GM19372 (cell line): ENCODE results near the gene NANOS2.
"Not testable (repeated sequence)": the region's sequence is repeated elsewhere in the genome, so short reads cannot be mapped to it uniquely, and the experiment has no call there.

Experiments used
- ATAC-seq: cut with Tn5 transposase; IDR thresholded peaks from one replicate; pipeline ENCODE4 v1.9.1; 2021; ENCODE audit warnings: mild to moderate bottlenecking, low read depth, moderate library complexity; ENCODE audit not compliant: unreplicated experiment

The NANOS2 gene

DNA sequence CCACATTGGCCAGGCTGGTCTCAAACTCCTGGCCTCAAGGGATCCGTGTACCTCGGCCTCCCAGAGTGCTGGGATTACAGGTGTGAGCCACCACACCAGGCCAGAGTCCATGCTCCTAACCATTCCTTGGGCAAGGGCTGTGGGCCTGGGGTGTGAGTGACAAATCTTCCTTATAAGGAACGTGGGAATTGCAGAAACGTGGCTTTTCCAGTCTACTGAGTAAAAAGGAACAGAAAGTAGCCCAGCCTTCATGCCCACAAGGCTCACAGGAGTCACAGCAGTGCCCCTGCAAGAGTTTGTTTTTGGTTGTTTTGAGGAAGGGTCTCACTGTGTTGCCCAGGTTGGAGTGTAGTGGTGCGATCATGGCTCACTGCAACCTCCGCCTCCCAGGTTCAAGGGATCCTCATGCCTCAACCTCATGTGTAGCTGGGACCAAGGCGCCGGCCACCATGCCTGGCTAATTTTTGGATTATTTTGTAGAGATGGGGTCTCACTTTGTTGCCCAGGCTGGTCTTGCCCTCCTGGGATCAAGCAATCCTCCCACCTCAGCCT, 17.2 kb downstream of the NANOS2 start:
- ATAC-seq = no peak

DNA sequence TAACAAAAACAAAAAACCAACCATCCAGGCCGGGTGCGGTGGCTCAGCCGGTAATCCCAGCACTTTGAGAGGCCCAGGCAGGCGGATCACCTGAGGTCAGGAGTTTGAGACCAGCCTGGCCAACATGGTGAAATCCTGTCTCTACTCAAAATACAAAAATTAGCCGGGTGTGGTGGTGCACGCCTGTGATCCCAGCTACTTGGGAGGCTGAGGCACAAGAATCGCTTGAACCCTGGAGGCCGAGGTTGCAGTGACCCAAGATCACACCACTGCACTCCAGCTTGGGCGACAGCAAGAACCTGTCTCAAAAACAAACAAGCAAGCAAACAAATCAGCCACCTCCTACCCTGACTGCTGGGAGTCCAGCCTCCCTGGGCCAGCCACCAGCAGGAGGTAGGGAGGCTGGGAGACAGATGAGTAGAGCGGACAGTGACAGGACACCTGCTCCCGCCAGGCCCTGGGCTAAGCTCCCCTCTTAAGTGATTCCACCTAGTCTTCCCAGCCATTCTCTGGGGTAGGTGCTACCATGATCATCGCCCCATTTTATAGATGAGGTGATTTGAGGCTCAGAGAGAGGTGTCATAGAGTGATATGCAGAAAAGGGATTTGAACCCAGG, 18.5 kb downstream of the NANOS2 start:
- ATAC-seq = not testable (repeated sequence)

DNA sequence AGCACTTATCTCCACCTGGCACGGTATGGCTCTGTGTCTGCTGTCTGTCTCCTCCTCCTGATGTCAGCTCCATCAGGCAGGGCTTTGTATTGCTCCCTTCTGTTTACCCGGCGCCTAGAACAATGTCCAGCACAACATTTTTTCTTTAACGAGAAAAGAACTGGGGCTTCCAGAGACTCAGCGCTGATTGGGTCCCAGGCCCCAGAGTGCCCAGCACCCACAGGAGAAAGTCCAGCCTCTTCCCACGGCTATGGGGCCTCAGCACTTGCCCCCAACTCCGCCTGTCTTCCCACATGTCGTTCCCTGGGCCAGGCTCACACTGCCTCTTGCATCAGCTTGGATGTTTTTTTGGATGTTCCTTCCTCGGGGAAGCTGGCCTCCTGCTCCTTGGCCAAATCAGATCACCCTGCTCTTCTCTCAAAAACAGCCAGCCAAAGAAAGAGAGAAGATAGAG, 19.0 kb downstream of the NANOS2 start:
- no peak for ATAC-seq

DNA sequence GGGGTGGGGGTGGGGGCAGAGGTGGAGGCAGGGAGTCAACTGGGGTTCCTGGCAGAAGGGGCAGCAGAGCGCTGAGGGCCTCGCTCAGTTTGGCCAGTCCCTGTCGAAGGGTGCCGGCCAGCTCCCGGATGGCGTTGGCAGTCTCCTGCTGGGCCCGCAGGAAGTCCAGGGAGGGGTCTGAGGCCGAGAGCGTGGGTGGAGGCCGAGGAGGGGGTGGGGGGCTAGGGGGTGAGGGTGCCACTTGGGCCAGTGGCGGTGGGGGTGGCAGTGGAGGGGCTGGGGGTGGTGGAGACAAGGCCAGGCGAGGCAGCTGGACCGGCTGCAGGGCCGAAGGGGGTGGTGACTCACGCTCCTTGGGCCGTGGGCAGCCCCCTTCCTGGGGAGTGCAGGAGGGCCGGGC, 23.7 kb downstream of the NANOS2 start:
- ATAC-seq = no peak

DNA sequence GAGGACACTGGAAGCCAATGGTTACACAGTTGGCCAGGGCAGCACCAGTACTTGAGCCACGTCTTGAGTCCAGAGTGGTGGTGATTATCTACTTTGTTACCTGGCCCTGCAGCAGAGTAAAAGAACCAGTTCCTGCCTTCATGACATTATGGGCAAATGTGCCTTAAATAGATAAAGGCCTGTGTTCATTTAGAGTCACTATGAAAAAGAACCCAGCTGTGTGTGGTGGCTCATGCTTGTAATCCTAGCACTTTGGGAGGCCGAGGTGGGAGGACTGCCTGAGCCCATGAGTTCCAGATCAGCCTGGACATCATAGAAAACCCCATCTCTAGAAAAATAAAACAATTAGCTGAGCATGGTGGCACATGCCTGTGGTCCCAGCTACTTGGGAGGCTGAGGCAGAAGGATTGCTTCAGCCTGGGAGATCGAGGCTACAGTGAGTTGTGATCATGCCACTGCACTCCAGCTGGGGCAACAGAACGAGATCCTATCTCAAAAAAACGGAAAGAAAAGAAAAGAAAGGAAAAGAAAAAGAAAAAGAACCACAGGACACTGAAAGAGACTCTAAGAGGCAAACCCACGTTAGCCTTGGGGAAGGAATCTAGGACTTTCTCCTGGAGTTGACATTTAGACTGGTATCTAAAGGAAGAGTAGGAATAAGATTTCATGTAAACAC, 25.2 kb downstream of the NANOS2 start:
- no peak for ATAC-seq

DNA sequence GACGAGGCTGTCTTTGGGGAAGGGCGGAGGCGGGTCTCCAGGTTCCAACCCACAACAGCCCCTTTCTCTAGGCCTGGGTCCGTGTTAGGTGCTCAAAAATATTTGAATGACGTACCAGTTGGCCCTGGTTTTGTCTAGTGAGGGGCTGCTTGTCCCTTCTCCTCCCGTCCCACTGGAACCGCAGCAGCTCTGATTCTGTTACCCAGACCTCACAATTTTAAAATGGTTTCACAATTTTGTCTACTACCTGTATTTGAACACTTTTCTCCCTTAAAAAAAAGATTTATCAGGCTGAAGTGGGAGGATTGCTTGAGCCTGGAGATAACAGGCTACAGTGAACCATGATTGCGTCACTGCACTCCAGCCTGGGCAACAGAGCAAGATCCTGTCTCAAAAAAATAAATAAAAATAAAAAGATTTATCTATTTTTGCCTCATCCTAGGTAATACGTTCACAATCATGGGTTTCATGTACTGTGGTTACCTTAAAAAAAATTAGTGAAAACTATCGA, 27.3 kb downstream of the NANOS2 start:
- no peak for ATAC-seq

DNA sequence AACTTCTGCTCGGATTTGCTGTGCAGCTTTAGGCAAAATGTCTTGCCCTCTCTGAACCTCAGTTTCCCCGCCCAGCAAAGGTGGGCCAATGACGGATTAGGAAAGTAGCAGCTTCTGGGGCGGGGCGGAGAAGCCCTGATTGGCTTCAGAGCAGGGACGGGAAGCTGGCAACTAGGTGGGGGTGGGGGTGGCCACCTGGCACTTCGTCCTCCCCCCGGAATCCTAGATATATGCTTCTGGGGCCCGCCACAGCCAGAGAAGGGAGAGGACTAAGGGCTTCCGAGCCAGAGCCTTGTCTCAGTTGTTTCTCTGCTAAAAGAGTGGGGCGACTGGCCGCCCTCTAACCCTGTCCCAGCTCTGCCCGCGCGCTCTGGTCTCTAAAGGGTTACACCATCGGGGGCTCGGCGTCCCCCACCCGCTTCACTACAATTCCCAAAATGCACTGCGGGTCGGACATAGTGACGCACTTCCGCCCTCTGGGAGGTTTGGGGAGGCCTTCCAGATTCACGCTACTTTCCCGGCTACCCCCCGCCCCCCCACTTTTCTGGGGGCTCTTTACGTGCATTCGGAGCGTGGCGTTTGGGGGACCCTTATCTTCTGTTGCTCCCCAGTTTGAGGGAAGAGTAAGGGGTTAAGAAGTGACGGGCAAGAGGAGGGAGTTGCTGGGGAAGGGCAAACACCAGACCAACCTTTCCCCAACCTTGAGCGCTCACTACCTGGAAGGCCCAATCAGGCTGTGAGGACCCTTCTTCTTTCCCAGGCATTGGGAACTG, 28.0 kb downstream of the NANOS2 start:
- ATAC-seq = peak; percentile 49

DNA sequence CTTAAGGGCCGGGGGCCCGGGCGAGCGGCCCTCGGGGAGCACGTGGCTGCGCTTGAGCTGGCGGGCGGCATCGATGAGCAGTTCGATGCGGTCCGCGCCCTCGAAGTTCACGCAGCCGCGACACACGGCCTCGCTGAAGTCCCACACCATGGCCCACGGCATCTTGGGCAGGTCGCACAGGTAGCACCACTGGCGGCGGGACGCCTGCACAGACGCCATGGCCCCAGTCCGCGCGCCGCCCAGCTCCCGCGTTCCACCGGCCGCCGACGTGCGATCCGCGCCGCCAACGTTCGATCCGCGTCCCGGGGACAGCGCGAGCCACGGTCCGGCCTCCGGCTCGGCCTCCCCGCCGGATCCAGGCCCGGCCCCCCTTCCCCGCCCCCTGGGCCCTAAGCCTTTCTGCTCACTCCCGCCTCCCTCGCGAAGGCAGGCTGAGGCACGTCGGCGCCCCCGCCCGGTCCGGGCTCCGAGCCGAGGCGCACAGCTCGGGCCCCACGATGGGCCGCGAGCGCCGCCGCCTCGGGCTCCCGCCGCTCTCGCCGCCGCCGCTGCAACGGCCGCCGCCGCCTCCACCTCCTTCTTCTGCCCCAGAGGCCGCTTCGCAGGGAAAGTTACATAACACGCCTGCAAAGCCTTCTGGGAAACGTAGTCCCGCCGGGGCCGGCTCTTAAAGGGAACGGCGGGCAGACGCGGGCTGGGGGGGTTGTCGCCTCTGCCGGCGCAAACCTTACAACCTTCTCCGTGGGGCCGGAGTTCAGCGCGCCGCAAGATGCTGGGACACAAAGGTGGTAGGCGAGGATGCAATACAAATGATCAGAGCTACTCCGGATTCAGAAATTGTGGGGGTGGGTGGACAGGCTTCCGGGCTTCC, 28.8 kb downstream of the NANOS2 start, which contains the start of gene IRF2BP1:
IRF2BP1 (minus strand) TSS at position 586 of the 871 bp plus-strand sequence; CDS start at position 219, 367 bp downstream.
- peak; percentile 43 for ATAC-seq

DNA sequence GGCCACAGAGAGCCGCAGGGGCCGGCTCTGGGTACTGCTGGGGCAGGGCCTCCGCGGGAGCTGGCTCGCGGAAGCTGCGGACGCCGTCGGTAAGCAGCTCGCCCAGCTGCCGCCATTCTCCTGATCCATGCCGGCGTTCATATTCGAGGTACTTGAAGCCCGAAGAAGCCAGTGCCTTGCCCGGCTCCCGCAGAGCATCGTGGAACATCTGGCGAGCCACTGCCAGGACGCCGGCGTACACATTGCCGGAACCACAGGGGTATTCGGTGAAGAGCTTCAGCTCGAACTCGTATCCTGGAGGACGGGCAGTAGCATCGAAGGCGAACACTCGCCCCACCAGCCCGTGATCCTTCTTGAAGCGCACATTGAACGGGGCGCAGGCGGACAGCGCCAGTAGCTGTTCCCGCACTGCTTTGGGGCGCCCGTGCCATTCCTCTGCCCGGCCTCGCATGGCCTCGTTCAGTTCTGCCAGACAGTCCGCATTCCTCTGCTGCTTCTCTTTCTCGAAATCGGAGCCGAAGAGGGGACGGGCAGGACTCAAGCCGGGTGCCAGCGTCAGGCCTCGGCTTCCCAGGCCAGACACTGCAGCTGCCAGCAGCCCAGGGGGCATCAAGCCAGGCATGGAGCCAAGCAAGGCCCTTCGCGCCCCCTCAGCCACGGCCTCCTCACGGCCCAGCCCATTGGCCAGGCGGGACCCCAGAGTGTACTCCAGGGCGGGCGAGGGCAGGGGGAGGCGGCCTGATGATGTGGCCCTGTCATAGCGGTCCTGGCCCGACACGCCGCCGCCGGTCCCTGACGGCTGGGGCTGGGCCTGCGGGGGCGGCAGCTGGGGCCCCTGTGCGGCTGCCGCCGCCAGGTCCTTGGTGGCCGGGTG, 29.7 kb downstream of the NANOS2 start:
- ATAC-seq = no peak

DNA sequence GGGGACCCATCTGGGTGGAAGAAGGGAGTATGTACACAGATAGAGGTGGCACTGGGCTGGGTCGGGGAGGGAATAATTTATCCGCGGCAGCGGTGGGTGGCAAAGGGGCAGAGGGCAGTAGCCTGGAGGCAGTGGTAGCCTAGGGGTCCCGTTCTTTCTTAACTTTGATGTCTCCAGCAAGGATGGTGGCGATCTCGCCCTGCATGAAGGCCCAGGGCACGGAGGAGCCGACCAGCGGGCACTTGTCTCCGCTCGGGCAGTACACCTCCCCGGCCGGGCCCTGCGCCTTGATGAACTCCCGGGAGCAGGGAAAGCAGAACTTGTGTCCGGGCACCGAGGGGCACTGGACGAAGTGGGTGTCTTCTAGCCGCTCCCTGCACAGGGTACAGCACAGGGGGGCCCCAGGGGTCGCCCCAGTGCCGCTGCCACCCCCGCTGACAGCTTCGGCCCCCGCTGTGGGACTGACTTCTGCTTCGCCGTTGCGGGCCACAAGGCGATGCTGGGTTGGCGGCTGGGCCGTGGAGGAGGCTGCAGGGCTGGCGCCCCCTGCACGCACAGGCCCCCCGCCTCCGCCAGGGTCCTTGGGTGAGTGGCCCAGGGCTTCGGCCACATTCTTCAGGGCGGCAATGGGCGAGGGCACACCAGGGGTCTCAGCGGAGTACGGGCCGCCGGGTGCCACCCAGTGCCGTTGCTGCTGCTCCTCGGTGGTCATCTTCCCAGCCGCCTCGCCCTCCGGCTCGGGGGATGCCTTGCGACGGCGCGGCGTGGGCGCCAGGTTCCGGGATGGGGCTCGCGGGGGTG, 30.5 kb downstream of the NANOS2 start:
- no peak for ATAC-seq

DNA sequence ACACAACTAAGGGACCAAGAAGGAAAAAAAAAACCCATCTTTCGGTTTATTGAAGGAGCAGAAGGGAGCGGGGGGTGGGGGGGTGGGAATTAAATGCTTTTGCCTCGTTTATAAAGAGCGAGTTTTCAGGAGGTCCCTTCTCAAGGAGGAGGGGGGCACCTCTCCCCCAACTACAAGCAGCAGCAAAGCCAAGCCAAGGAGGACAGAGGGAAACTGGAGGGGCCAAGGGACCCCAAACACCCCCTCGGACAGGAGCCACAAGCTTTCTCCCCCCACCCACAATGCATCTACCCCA, 31.0 kb downstream of the NANOS2 start:
- ATAC-seq = no peak

DNA sequence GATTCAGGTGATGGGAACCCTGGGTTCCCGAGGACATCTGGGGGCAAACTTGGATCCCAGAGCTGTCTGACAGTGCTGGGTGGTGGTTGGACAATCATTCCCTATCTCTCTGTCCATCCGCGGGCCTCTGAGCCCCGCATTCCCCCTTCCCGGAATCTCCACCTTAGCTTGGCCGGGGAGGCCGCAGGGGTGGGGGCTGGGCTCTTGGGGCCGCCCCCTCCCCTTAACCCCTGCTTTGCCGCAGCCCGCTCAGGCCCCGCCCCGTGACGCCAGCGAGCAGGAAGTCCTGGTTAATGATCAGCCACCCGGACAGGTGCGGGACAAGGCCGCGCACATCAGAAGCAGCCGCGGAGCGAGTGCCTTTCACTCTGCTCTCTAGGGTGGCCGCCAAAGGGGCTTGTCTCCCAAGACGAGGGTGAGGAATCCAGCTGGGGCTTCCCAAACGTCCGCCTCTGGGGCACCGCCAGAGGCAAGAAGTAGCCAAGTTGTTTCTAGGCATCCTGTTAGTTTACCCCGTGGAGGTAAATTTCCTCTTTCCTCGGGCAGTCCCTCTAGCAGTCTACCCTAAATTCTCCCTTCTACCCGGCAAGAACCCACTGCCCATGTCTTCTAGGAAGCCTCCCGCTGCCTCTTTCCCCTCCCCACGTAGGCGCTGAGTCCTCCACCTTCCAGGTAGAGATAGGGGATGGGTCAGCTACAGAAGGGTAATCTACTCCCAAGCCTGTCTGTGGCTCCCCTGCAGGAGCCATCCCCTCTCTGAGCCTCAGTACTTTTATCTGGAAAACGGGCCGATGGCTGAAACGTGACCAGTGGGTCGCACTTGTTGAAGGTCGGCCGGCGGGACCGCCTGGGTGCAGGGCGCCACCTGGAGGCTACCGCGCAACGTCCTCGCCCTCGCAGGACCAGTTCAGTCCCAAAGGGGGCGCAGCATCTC, 31.7 kb downstream of the NANOS2 start:
- ATAC-seq = no peak

DNA sequence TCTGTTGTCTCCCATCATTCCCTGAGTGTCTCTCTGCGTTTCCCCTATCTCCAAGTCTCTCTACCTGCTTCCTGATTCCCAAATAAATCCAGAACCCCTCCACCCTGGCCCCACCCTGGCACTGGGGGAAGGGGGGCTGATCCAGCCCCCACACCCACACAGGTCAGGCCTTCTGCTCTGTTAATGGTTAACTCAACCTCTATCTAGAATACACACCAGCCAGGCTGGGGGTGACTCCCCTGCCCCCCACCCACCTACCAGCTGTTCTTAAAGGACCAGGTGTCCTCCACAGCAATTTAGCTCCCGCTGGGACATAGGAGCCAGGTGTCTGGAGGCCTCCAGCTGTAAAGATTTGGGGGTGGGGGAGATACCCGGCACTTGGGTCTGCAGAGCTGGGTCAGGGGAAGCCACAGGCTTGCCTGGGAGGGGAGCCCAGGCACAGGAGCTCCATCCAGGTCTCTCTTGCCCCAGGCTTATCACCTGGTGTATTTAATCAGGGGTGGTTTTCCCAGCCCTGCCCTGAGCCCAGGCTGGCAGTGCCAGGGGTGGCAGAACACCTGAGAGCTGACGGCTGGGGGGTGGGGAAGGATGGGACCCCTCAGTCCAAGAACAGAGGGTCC, 32.6 kb downstream of the NANOS2 start:
- ATAC-seq = no peak

DNA sequence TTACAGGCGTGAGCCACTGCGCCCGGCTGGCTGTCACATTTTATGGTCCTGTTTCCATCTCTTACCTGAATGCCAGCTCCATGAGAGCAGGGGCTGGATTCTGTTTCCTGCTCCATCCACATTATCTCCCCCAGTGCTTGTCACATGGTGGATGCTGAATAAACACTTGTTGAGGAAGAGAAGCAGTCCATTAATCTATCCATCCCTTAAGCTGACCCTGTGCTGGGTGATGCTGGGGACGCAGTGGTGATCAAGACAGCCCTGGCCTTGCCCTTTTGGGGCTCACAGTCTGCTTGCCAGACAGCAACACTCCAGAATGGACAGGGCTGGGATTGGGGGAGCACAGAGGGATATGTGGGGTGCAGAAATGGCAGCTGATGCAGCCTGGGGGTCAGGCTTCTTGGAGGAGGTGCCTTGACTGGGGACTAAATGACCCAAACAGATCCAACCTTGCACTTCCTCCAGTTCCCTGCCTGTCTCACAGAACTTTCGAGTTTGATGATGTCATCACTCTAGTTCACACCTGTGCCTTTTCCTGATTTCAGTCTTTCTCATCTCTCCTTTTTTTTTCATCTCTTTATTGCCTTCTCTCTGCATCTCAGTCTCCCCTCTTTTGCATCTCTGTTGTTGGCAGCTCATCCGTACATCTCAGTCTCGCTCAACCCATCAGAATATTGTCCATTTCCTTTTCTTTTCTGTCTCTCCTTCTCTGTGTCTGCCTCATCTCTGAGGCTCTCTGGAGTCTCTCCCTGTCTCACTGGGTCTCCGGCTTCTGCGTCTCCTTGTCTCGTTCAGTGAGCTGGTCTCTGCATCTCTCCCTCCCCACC, 33.3 kb downstream of the NANOS2 start:
- ATAC-seq = no peak

DNA sequence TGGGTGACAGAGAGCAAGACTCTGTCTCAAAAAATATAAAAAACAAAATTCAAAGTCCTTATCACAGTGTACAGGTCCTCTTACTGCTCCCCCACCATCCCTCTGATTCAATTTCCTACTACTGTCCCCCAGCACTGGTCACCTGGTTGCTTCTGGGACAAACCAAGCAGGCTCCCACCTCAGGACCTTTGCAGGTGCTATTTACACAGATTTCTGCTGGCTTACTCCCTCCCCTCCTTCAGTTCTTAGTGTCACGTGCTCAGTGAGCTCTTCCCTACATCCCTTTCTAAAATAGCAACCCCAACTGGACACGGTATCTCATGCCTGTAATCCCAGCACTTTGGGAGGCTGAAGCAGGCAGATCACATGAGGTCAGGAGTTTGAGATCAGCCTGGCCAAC, 34.6 kb downstream of the NANOS2 start:
- no peak for ATAC-seq

DNA sequence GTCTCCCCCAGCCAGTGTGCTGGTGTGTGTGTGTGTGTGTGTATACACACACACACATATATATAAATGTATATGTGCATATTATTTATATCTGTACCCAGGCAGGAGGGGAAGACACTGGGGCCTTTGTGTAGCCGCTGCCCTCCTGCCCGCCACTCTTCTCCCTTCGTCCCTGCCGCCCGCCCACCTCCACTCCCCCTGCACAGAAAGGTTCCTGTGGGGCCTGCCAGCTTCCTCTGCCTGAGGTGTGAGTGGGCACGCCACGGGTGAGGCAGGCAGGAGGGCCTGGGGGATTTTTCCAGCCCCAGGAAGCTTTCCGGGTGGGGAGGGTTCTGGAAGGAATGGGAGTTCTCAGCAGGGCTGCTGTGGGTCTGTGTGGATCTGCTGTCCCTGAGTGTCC, 35.5 kb downstream of the NANOS2 start:
- no peak for ATAC-seq
